HG02884 (cell line): ENCODE data around the gene FADS1.

ENCODE experiments used
- ATAC-seq: cut with Tn5 transposase; IDR thresholded peaks from one replicate; pipeline ENCODE4 v1.9.1; 2021; ENCODE audit warnings: mild to moderate bottlenecking, moderate library complexity; ENCODE audit not compliant: unreplicated experiment

The FADS1 gene

DNA sequence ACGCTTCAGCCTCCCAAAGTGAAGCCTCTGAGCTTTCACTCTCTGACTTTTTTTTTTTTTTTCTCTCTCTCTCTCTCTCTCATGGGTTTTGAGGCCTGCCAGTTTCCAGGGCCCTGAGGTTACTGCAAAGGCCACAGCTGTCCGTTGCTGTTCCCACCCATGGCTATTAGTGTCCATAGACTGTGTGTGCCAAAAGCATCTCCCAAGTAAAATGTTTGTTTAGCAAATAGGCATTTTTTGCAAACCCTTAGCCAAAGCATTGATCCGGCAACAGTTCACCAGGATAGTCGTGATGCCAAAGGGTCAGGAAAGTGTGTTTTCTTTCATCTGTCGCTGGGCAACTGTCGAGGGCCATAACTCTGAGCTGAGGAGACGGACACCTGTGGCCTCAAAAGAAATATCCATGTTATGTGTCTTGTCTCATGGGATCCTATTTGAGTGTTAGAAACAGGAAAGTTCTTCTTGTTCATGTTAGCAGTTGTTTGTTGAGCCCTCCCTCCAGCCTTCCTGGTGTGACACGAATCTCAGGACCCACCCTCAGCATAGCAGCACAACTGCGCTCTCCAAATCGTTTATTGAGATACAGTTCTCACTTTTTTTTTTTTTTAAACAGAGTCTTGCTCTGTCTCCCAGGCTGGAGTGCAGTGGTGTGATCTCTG, 29.7 kb upstream of the FADS1 start:
- no peak for ATAC-seq

DNA sequence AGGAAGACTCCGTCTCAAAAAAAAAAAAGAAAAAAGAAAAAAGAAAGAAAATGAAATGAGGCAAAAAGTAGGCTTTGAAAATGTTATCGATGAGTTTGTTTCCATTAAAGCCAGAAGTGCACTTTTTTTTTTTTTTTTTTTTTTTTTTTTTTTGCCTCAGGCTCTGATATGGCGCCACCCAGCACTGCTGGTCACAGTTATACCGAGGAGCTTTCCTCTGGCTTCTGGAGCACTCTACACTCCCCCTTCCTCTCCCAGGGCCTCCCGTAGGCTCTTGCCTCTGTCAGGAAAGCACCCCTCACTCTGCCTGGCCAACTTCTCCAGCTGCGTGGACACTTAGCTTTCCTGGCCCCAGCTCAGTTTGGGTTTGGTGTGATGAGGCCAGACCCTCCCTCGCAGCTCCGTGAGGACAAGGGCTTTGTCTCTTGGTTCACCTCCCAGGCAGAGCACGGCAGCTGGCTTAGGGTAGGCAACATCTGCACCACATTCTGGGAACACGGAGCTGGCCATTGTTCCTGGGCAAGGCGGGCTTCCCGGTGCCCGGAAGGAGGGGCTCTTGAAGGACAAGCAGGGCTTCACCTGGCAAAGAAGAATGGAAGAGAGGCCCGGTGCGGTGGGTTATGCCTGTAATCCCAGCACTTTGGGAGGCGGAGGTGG, 28.2 kb upstream of the FADS1 start:
- ATAC-seq, result no peak

GRCh38 chr11:61842528-61842820, 25.7 kb upstream of the FADS1 start:
- ATAC-seq, result no peak

GRCh38 chr11:61841636-61842527, 25.1 kb upstream of the FADS1 start:
- no peak for ATAC-seq

- ATAC-seq, result no peak
These were observed 23.6 kb upstream of the FADS1 start for GRCh38 chr11:61840371-61840770.

GRCh38 chr11:61839742-61840141, 22.9 kb upstream of the FADS1 start:
- ATAC-seq, result no peak

- no peak for ATAC-seq
These were observed 22.1 kb upstream of the FADS1 start for GRCh38 chr11:61838921-61839320.

GRCh38 chr11:61838501-61838900, 21.7 kb upstream of the FADS1 start:
- ATAC-seq, result no peak

GRCh38 chr11:61837411-61838005, 20.7 kb upstream of the FADS1 start:
- no peak for ATAC-seq

- no peak for ATAC-seq
These were observed 19.4 kb upstream of the FADS1 start for GRCh38 chr11:61836193-61836592.

GRCh38 chr11:61834278-61835048, 17.7 kb upstream of the FADS1 start:
- peak; percentile 96 for ATAC-seq

DNA sequence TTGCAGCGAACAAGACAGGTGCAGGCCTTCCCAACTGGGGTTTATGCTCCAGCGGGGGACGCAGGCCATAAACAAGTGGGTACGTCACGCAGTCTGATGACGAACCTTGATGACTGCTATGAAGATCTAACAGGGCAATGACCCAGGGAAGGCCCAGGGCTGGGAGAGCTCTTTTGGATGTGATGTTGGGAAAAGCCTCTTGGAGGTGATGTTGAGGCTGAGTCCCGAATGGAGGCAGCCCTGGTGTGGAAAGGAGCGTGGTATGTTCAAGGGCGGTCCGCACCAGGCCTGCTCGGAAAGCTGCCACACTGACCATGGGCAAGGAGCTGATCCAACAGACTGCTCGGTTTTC, 17.1 kb upstream of the FADS1 start:
- no peak for ATAC-seq

GRCh38 chr11:61833471-61833870, 16.7 kb upstream of the FADS1 start:
- ATAC-seq, result no peak

GRCh38 chr11:61832754-61833153, 16.0 kb upstream of the FADS1 start:
- no peak for ATAC-seq

DNA sequence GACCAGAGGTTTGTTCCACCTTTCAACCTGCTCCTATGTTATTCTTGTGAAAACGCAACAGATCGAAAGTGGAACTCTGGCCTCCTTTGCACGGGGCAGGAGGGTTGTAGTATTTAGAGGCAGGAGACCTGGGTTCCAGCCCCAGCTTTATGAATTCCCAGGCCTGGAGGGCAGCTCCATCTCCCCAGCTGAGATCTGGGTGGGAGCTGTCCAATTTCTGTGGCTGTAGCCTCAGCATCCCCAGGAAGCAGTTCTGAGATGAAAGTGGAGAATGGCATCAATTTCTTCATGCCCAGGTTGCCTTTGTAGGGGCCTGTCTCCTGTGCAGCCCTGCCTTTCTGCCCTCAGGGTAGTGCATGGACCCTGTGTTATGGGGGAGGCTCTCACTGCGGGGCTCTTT, 15.4 kb upstream of the FADS1 start:
- no peak for ATAC-seq

DNA sequence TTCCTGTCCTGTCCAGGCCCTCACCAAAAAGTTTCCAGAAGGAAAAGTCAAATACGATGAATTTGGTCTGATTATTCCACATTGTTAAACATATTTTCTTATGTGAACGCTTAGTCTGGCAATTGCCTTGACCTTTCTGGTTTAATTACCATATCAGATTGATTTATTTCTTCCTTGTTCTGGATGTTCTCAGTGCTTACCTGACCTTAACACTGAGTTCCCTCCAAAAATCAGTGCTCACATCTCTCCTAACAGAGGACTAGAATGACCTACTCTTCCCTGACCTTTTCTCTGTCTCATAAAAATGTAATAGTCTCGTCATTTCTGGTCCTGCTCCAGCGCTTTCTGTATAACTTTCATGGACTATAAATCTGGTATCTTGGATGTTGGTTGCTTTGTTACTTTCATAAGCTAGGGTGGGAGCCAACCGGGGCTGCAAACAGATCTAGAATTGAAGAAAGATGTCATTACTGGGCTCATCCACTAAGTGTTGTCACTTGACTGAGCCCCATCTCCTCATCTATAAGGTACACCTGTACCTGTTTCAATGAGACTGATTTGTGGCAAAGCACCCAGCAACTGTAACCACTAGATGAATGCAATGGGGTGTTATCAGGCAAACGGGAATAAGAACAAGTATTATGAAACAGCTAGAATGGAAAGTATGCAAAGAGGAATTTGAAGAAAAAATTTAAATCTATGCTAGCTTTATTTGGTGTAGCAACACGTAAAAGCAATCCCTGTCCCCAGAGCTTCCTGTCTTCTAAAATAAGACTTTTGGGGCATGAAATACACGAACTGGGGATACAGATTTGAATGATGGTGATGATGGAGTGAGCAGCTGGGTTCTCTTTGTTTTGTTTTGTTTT, 13.7 kb upstream of the FADS1 start:
- ATAC-seq, result no peak

GRCh38 chr11:61829806-61830205, 13.0 kb upstream of the FADS1 start:
- no peak for ATAC-seq

GRCh38 chr11:61828629-61829407, 12.0 kb upstream of the FADS1 start:
- no peak for ATAC-seq

DNA sequence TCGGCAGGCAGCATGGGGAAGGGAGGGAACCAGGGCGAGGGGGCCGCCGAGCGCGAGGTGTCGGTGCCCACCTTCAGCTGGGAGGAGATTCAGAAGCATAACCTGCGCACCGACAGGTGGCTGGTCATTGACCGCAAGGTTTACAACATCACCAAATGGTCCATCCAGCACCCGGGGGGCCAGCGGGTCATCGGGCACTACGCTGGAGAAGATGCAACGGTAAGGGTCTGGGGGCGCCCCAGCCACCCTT, 11.5 kb upstream of the FADS1 start:
- peak; percentile 5 for ATAC-seq
